HepG2 (cell line): ENCODE measurements around the gene CLDN7. TPM values are rescaled to one million over a fixed set of nuclear protein-coding genes. Genes with fewer than 3 reads are reported as not detected.

Experiments used
- ATF4 ChIP-seq, 2 experiments: fragments of 450-650 bp in 1 of 2; sonication (generic) in 1 of 2; formaldehyde crosslinking; IDR thresholded peaks; 2 replicates each; pipeline versions ENCODE4 v1.5.0 to v1.8.0; 2020 to 2022; ENCODE audit warnings: mild to moderate bottlenecking in 1 of 2, missing genetic modification reagents in 1 of 2
- CEBPB ChIP-seq: IDR thresholded peaks from 2 replicates; pipeline ENCODE4 v1.6.1; 2011; ENCODE audit warnings: low read depth, low read length, improper control_type of control experiment, borderline replicate concordance
- HDAC6 ChIP-seq: fragments of 200-600 bp; sonication (generic); IDR thresholded peaks from 2 replicates; pipeline ENCODE4 v1.7.0; 2017; ENCODE audit warnings: mild to moderate bottlenecking, antibody characterized with exemption, low read length, low read depth
- IRF9 ChIP-seq: sonication (generic); formaldehyde crosslinking; IDR thresholded peaks from 2 replicates; pipeline ENCODE4 v1.8.0; 2022; ENCODE audit warnings: missing genetic modification reagents, mild to moderate bottlenecking, borderline replicate concordance
- MBNL3 ChIP-seq: fragments of 250-450 bp; sonication (Bioruptor Pico); conservative IDR thresholded peaks from 2 replicates; pipeline ENCODE4 v1.8.0; 2022; ENCODE audit warnings: mild to moderate bottlenecking, inconsistent platforms
- NCOA5 ChIP-seq: sonication (generic); formaldehyde crosslinking; IDR thresholded peaks from 2 replicates; pipeline ENCODE4 v1.4.0; 2020; ENCODE audit warnings: missing genetic modification reagents
- NR2F2 ChIP-seq: IDR thresholded peaks from 2 replicates; pipeline ENCODE4 v1.6.1; 2012; ENCODE audit warnings: low read depth, inconsistent platforms, borderline replicate concordance
- PRDM4 ChIP-seq: sonication (generic); formaldehyde crosslinking; IDR thresholded peaks from 2 replicates; pipeline ENCODE4 v1.9.0; 2021; ENCODE audit warnings: missing genetic modification reagents, borderline replicate concordance
- RARG ChIP-seq: sonication (generic); formaldehyde crosslinking; IDR thresholded peaks from 2 replicates; pipeline ENCODE4 v1.4.0; 2020; ENCODE audit warnings: low read depth, mild to moderate bottlenecking, missing genetic modification reagents
- SIX4 ChIP-seq: sonication (generic); formaldehyde crosslinking; IDR thresholded peaks from 2 replicates; pipeline ENCODE4 v1.4.0; 2020; ENCODE audit warnings: missing genetic modification reagents
- SNAPC2 ChIP-seq: sonication (generic); formaldehyde crosslinking; IDR thresholded peaks from 2 replicates; pipeline ENCODE4 v1.8.1; 2022; ENCODE audit warnings: mild to moderate bottlenecking, missing genetic modification reagents
- SNAPC5 ChIP-seq: sonication (generic); formaldehyde crosslinking; IDR thresholded peaks from 2 replicates; pipeline ENCODE4 v1.8.1; 2023; ENCODE audit warnings: mild to moderate bottlenecking, missing genetic modification reagents, borderline replicate concordance
- SRY ChIP-seq: sonication (generic); formaldehyde crosslinking; IDR thresholded peaks from 2 replicates; pipeline ENCODE4 v1.8.0; 2022; ENCODE audit warnings: mild to moderate bottlenecking, missing genetic modification reagents
- SSRP1 ChIP-seq: IDR thresholded peaks from 2 replicates; pipeline ENCODE4 v1.6.1; 2016; ENCODE audit warnings: control low read depth
- SYNCRIP ChIP-seq: fragments of 200-400 bp; formaldehyde crosslinking; IDR thresholded peaks from 2 replicates; pipeline ENCODE4 v1.6.1; 2018; ENCODE audit warnings: mild to moderate bottlenecking, low read depth, low read length; ENCODE audit not compliant: insufficient read depth
- ZNF138 ChIP-seq: sonication (generic); formaldehyde crosslinking; IDR thresholded peaks from 2 replicates; pipeline ENCODE4 v1.5.0; 2020; ENCODE audit warnings: mild to moderate bottlenecking, low read depth, missing genetic modification reagents
- ZNF530 ChIP-seq: sonication (generic); formaldehyde crosslinking; IDR thresholded peaks from 2 replicates; pipeline ENCODE4 v1.5.0; 2020; ENCODE audit warnings: low read depth, mild to moderate bottlenecking, missing genetic modification reagents
- ZNF878 ChIP-seq: sonication (generic); formaldehyde crosslinking; IDR thresholded peaks from 2 replicates; pipeline ENCODE4 v1.8.1; 2023; ENCODE audit warnings: mild to moderate bottlenecking, missing genetic modification reagents, moderate library complexity
- polyA plus RNA-seq, 8 experiments: library from polyadenylated mRNA; depleted of rRNA in 3 of 8; stranded (reverse) in 7 of 8; unstranded in 1 of 8; fragments of >200 nt; fragmentation: Illumina TruSeq in 4 of 8; extraction: Trizol in 4 of 8; gene quantifications; 2 replicates each; pipeline versions ENCODE4 v1.2.1 to v1.2.3, GENCODE V29; 2011 to 2016; ENCODE audit warnings: low read depth in 4 of 8, missing spikeins in 1 of 8, mixed read lengths in 1 of 8; ENCODE audit not compliant: insufficient read depth in 1 of 8
- total RNA-seq, 5 experiments: library from RNA; depleted of rRNA; stranded (reverse); fragments of >200 nt; fragmentation: Illumina TruSeq; extraction: Trizol; gene quantifications; 2 replicates each; pipeline ENCODE4 v1.2.3, GENCODE V29; 2016; ENCODE audit warnings: low read depth in 1 of 5
- TF ChIP-seq, protein P1 (sequence below): sonication (generic); formaldehyde crosslinking; IDR thresholded peaks from 2 replicates; pipeline ENCODE4 v1.8.0; 2022; ENCODE audit warnings: mild to moderate bottlenecking, missing genetic modification reagents, moderate library complexity

Gene CLDN7
- total and polyA plus RNA-seq, 2 of the 13 experiments (the other 11 are each of a cell fraction or from before 2014, with no cell fraction given), result not detected

- TF ChIP-seq ATF4 (CRISPR knock-in tag; IDR thresholded peaks at IDR 0.05) (peak in 1 of 2 experiments; percentile 99; a peak in 2 of 4 replicates), ZNF878 (CRISPR knock-in tag) (no peak), IRF9 (no peak), SYNCRIP (no peak), CEBPB (peak; percentile 95), MBNL3 (CRISPR knock-in tag) (no peak), ZNF530 (no peak), SRY (no peak), NR2F2 (peak; percentile 45; the same call in 1 of the 2 replicates), SNAPC2 (CRISPR knock-in tag) (no peak), ZNF138 (CRISPR knock-in tag) (no peak), PRDM4 (CRISPR knock-in tag) (no peak), RARG (CRISPR knock-in tag) (no peak), SSRP1 (CRISPR knock-in tag) (no peak), SIX4 (CRISPR knock-in tag) (no peak), HDAC6 (no peak), SNAPC5 (CRISPR knock-in tag) (no peak), NCOA5 (CRISPR knock-in tag) (no peak)
- TF ChIP-seq, protein P1, sequence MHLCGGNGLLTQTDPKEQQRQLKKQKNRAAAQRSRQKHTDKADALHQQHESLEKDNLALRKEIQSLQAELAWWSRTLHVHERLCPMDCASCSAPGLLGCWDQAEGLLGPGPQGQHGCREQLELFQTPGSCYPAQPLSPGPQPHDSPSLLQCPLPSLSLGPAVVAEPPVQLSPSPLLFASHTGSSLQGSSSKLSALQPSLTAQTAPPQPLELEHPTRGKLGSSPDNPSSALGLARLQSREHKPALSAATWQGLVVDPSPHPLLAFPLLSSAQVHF (CRISPR knock-in tag), result no peak
These were observed 3.3 kb downstream of the CLDN7 start (continued) for GRCh38 chr17:7258731-7259554.
